GM19240 (cell line): ENCODE measurements around the gene HOMER3.
"Not testable (repeated sequence)": the region's sequence is repeated elsewhere in the genome, so short reads cannot be mapped to it uniquely, and the experiment has no call there.

Source experiments
- DNase-seq: peaks from one replicate; pipeline ENCODE4 v3.0.0; 2011; ENCODE audit warnings: low spot score; ENCODE audit not compliant: insufficient read length

The HOMER3 gene

DNA sequence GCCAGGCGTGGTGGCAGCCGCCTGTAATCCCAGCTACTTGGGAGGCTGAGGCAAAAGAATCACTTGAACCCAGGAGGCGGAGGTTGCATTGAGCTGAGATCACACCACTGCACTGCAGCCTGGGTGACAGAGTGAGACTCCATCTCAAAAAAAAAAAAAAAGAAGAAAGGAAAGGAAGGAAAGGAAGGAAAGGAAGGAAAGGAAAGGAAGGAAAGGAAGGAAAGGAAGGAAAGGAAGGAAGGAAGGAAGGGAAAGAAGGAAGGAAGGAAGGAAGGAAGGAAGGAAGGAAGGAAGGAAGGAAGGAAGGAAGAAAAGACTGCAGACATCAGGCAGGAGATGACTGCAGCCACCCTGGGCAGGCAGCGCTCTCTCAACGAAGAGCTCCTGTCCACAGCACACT, 38.5 kb downstream of the HOMER3 start:
- not testable (repeated sequence) for DNase-seq

DNA sequence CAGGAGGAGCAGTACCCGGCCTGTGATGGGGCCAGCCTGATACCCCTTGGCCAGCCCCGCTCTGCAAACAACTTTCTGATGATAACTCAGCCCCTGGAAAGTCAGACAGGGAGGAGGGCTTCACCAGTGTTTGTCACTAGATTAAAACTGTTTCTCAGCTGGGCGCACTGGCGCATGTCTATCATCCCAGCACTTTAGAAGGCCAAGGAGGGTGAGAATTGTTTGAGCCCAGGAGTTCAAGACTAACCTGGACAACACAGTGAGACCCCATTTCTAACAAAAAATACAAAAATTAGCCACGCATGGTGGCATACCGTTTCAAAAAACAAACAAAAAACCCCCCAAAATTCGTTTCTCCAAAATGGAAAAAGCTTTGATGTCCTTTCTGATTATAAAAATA, 39.5 kb downstream of the HOMER3 start:
- no peak for DNase-seq

DNA sequence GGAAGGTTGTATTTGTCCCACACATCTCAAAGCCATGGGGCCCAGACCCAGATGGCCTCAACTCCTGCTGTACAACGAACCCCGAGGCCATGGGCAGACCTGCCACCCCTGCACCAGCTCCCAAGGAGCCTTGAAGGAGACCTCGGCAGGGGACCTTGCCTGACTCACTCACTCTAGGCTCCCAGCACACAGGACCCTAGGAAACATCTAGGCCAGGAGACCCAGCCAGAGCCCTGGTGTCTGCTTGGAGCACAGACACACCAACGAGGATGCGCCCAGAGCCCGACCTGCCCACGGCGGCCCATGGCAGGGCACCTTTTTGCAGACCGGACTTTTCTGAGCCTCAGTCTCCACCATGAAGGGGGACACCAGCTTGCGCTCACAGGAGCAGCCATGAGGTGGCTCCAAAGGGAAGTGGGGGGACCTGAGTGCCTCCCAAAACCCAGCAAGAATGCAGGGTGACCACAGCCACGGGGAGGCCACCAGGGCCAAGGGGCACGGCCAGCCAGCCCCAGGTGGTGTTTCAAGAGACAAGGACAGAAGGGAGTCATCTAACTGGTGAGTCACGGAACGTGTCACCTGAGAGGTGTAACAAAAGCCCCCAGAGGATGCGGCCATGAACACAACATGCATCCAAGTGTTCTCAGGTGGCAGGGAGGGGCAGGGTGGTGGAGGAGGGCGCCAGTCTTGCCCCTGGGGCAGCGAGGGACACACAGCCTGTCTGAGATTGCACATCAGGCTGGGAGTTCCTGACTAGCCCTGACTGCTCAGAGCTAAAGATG, 40.1 kb downstream of the HOMER3 start:
- no peak for DNase-seq

DNA sequence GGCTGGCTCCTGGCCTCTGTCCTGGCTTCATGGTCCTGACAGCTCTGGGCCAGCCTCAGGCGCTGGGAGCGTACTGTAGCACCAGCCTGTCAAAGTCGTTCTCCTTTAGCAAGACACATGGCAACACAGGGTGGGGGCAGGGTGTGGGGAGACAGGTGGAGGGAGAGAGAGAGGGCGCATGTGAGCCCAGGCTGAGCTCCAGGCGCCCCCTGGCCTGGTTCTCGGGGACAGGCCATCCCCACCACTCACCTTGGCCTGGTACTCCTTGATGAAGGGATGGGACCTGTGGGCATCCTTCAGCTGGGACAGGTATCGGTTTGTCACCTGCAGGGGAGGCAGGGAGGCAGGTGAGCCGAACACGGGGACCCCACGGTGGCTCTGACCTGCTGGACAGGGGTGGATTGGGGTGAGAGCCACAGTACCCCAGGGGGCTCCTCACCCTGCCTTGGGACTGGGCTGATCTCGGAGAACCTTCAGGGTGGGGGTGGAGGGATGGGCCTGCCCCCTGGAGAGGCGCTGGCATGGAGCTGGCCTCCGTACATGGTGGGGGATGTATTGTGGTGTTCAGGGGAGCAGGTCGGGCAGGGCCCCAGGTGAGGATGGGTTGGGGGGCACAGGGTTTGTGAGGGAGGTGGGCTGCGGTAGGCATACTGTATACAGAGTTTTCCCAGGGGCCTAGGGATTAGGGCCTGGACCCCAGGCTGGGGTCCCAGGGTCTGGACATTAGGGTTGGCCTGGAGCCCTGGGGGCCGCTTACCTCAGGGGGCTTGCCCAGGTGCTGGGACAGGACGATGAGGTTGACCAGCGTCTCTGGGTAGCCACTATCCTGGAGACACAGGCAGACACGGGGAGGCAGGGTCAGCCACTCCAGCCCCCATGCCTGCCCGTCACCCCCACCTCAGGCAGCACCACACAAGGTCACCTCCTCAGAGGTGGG, 41.1 kb downstream of the HOMER3 start:
- DNase-seq = no peak

DNA sequence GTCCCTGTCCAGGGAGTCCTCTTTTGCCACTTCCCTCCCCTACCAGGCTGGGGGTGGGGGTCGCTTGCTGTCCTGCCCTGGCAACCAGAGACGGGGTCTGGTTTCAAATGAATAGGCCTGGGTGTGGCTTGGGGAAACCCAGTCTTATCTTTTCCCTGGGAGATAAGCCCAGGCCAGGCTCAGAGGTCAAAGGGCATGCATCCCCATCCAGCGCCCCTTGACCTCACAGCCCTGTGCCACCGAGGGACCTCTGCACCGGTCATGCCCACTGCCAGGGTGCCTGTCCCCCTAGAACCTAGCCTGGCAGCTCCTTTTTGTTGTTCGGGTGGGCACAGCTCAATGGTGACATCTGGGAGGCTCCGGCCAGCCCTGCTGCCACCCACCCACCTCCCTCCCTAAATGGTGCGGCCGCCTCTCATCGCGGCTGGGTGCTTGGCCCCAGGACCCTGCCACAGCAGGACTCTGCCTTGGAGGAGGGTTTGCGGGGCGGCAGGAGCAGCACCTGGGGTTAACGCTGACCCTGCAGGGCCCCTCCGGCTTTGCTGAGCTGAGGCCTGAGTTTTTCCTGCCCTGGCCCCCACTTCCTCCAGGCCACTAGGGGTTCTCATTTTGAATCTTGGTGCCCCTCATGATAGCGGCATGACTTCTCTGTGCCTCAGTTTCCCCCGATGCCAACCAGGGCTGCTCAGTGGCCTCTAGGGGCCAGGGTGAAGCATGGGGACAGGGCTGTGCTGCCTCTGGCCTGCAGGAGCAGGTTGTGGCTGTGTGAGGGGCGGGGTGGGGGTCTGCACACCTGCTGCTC, 42.2 kb downstream of the HOMER3 start:
- no peak for DNase-seq

DNA sequence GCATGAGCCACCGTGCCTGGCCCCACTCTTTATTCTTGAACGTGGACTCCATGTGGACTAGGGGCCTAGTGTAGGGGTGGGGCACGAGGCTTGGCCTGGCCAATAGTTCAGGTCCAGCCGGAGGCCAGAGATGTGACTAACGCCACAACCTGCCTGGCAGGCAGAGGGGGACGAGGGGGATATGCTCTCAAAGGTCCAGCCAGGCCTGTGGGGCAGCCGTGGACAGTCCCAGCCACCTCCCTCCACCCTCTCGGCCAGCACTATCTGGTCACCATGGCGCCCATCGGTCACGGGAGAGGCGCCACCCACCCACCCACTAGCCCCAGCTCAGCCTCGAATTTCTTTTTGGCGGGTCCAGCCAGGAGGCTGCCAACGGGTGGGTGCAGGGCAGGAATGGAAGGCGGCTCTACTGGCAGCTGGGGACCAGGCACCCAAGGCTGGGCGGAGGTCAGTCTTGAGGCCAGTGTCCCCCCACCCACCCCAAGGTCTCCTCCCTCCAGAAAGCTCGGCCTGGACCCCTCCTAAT, 42.9 kb downstream of the HOMER3 start:
- no peak for DNase-seq

DNA sequence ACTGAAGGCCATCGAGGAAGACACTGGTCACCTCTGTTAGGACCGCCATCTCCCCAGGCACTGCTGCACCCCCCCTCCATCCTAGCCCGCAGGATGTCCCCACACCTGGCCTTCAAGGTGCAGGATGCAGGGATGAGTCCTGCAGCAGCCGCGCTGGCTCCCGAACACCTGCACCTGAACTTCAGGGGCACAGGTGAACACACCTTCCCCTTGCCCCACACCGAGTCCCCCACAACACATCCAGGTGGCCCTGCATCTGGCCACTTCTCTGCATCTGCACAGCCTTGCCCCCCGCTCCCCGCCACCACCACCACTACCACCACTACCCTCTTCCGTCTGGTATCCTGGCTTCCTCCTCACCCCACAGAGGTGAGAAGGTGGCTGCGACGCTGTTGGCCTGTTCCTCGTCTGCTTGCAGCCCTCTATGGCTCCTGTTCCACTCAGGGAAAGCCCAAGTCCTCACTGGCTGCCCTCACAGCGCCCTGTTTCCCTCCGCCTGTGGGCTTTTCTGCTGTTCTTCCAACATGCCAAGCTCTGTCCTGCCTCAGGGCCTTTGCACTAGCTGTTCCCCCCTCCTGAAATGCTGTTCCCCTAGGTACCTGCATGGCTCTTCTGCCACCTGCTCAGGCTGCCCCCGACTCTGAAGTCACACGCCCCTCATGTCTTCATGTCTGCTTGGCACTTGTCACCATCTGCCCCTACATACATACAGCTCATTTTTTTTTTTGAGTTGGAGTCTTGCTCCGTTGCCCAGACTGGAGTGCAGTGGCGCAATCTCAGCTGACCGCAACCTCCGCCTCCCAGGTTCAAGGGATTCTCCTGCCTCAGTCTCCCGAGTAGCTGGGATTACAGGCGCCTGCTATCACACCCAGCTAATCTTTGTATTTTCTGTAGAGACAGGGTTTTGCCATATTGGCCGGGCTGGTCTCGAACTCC, 43.7 kb downstream of the HOMER3 start:
- no peak for DNase-seq

DNA sequence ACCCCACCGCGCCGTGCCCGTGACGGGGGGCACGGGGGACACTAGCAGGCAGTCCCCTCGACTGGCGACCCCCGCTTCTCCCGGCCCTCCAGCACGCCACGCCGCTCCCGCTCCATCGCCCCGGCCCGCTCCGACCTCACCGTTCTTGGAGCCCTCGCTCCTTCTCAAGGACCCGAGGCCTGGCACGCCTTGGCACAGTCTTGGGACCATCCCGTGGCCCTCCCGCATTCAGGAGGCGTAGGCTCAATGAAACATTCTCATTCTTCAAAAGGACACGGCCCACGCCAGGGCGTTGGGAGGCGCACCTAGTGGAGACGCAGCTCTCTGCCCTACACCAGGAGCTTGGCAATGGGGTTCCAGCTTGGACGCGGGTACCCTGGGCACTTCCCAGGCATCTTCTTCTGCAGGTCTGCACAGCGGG, 44.6 kb downstream of the HOMER3 start:
- DNase-seq = no peak

DNA sequence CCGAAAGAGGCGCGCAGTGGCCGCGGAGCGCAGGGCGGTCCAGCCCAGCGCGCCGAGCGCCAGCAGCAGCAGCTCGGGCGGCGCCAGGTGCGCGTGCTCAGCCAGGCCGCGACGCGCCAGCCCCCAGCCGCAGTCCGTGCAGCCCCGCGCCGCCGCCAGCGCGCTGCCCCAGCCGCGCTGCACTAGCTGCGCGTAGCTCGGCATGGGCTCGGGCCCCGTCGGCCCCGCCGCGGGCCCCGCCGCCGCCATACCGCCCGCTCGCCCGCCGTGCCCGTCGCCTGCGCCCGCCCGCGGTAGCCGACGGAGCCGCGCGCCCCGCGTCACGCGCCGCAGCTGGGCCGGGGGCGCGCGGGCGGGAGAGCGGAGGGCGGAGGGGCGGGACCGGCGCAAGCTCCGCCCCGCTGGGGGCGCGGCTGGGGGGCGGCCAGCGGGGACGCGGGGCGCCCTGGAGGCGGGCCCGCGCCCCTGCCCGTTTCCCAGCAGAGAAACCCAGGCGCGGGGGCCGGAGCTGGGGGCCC, 45.1 kb downstream of the HOMER3 start, which contains the start of gene CERS1:
Gene CERS1 (minus strand): TSS at position 335 of the 518 bp plus-strand sequence. CDS start 86 bp downstream, at position 249.
- DNase-seq = no peak

DNA sequence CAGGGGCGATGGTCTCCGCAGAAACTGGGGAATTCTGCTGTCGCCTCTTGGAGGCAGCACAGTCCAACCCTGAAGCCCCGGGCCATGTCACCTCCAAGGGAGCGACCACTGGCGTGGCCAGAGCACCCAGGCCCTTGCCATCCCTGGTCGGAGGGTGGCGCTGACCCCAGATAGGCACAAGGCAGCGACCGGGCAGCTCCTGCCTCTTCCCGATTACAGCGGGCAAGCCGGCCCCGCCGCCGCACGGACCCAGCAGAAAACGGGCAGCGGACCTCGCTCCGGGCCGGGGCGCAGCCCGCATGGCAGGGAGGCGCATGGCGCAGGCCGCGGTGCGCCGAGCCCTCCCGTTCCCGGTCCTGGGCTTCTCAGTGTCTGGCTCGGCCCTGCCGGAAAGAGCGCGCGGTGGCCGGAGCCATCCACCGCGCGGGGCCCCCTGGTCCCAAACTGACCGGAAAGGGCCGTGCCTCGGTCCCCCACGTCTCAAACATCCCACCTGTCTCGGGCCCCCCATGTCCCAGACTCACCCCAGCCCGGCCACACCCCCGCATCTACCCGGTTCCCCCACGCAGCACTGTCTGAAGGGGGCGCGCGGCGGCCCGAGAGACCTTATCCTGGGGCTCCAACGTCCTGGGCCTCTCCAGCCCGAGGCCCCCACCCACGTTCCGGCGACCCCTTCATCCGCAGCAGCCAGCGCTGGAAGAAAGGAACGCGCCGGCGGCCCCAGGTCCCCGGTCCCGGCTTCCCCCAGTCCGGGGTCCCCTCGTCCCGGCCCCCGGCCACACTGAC, 45.8 kb downstream of the HOMER3 start:
- no peak for DNase-seq

DNA sequence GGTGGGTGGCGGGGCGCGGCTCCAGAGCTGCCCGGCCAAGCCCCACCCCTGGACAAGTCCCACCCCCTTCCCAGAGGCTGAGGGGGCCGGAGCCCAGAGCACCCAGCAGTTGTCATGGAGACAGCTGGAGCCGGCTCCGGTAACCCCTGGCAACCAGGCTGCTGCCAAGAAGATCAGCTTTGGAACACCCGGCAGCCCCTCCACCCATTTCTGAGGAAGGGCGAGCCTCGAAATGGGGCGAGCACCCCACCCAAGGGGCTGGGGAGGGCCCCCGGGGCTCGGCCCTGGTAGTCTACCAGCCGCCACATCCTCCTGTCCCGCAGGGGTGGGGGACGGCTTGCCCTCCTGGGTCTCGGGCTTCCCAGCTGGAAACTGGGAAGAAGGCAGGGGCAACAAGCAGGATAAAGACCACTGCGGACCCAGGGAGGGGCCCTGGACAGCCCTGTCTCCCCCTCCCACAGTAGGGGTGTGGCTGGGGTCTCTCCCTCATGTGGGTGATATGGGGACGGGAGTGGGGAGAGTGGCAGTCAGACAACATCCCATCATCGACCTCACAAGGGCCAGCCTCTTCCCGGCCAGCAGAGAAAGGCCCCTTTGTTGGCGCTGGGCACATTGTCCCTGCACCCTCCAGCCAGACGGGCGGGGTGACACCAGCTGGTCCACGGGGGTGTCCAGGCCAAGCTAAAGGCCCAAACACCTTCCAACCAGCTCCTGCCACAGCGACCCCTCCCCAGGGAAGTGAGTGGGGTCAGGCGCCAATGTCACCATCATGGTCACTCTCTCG, 46.6 kb downstream of the HOMER3 start:
- DNase-seq = no peak

DNA sequence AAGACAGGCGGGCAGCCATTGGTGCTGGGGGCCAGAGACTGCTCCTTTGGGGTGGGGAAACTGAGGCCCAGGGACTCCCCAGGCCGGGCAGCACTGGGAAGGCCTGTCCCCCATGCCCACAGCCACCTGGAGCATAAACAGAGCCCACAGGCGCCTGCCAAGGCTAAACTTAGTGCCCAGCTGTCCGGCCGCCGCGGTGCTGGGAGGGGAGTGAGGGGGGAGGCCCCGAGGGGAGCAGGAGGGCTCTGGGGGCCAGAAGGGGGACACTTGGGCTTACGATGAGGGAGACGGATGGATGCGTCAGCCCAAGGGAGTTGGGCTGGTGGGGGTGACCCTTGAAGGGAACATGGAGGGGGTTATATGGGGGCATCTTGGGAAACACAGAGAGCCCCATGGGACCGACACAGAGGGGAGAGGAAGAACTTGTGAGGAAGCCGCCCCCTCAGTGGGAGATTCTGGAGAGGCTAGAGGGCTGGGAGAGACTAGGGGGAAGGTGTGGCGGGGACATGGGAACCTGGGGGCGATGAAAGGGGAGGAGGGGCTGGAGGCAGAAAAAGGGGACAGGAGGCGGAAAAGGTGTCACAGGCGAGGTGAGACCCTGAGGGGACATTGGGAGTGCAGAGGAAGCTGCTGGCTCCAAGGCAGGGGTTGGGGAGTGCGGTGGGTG, 47.3 kb downstream of the HOMER3 start:
- DNase-seq = no peak

DNA sequence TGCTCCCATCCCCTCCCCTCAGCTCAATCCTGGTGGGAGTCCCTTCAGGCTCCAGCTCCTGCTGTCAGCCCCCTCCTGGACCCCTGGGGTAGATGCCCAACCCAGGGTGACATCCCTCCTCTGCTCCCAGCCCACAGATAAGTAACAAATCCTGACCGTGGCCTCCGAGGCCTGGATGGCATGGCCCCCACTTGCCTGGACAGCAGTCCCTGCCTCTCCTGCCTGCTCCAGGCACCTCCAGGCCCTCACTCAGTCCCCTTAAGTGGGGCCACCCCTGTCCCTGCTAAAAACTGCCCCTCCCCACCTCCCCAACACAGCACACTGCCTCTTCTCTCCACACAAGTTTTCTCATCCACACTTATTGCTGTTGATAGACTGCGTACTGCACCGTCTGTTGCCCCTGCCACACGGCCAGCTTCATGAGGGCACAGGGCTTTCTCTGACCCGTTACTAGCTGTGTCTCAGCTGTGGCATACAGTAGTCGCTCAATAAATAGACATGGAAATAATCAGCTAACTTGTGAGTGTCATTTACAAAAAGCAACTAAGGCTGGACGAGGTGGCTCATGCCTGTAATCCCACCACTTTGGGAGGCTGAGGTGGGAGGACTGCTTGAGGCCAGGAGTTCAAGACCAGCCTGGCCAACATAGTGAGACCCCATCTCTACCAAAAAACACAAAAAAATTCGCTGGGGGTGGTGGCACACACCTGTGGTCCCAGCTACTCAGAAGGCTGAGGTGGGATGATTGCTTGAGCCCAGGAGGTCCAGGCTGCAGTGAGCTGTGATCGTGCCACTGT, 50.9 kb downstream of the HOMER3 start:
- no peak for DNase-seq

DNA sequence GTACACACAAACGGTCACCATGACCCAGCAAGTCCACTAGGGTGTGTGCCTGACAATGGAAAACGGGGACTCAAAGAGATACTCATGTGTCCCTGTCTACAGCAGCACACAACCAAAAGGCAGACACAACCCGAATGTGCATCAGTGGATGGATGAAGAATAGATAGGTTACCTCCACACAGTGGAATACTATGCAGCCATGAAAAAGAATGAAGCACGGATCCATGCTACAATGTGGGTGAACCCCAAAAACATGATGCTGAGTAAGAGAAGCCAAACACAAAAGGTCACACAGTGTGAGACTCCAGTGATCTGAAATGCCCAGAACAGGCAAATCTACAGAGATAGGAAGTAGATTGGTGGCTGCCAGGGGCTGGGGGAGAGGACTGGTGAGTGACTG, 54.0 kb downstream of the HOMER3 start:
- DNase-seq = no peak

DNA sequence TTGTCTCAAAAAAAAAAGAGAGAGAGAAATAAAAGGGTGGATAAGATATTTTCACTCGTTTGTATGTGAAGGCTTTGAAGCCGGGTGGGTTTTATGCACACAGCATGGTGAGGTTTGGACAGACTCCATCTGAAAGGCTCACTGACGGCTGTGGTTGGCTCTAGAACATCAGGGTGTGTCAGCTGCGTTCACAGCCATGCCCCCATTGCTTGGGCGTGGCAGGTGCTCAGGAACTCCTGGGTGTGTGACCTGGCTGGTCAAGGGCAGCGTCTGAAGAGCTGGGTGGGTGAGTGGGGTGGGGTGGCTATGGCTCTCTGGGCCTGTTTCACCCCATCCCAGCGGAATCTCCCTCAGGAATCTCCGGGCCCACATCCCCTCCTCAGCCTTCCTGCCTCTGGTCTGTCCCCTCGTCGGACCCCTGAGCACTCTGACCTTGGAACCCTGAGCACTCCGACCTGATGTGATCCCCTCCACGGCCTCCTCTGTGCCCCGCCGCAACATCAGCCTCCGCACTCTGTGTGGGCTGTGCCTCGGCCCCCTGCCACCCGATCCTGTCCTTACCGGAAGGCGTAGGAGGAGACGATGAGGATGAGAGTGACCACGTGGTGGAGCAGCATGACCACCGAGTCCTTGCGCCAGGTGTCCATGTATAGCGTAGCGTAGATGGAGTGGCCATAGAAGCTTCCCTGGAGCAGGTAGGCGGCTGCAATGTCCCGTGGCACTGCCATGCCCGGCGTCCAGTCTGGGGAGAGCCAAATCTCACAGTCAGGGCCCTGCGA, 57.3 kb downstream of the HOMER3 start:
- no peak for DNase-seq

DNA sequence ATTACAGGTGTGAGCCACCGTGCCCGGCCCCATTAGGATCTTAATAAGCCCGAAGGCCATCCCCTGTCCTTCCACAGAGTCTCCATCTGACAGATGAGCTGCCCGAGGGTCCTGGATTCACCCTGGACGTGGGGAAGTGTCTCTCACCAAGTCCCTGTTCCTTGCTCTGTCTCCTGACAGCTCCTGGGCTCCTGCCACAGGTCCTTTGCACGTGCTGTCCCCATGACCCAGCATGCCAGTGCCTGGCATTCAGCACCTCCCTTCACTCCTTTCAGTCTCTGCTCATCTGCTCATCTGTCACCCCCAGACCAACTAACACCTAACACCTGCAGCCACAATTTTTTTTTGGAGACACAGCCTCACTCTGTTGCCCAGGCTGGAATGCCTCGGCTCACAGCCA, 59.5 kb downstream of the HOMER3 start:
- DNase-seq = no peak
